ENCODE data around the gene BMP6.

DNA sequence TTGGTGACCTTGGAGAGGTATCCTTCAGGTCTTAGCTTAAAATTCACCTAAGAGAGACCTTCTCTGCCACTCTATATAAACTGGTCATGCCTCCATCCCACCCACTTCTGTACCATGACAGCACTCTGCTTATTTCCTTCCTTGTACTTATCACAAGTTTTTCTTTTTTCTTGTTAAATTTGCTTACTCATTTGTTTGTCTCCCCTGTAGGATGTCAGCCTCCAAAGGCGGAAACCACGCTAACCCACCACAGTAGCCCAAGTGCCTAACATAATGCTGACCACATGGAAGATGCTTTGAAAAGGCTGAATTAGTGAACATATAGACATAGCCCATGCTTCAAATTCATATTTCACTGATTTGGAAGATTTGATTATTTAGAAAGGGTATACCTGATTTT is 5.4 kb downstream of the BMP6 start:
- TF ChIP-seq, protein P1, sequence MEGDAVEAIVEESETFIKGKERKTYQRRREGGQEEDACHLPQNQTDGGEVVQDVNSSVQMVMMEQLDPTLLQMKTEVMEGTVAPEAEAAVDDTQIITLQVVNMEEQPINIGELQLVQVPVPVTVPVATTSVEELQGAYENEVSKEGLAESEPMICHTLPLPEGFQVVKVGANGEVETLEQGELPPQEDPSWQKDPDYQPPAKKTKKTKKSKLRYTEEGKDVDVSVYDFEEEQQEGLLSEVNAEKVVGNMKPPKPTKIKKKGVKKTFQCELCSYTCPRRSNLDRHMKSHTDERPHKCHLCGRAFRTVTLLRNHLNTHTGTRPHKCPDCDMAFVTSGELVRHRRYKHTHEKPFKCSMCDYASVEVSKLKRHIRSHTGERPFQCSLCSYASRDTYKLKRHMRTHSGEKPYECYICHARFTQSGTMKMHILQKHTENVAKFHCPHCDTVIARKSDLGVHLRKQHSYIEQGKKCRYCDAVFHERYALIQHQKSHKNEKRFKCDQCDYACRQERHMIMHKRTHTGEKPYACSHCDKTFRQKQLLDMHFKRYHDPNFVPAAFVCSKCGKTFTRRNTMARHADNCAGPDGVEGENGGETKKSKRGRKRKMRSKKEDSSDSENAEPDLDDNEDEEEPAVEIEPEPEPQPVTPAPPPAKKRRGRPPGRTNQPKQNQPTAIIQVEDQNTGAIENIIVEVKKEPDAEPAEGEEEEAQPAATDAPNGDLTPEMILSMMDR (conservative IDR thresholded peaks at IDR 0.05), result no peak
- TF ChIP-seq EZH2 (IDR thresholded peaks at IDR 0.05; ENCODE audit: low read depth), result no peak
